Thyroid gland (tissue), 4 donors: ENCODE results near the gene SH3BGRL3. TPM values are rescaled to one million over a fixed set of nuclear protein-coding genes. Genes with fewer than 3 reads are reported as not detected.
A peak's percentile ranks its signal among the peaks of the same experiment; 100 is the strongest.

ENCODE experiments used
- DNase-seq, 2 donors: peaks; one replicate each; pipeline ENCODE4 v3.0.0-alpha.2; 2019
- H3K27ac ChIP-seq, 3 donors: fragments of 200-600 bp; sonication (generic); 1 replicate in 2 of 3; 2 replicates in 1 of 3; pipeline ENCODE4 v1.5.1; 2016 to 2019; ENCODE audit warnings: mild to moderate bottlenecking in 1 of 3, moderate library complexity in 1 of 3
- H3K27me3 ChIP-seq: fragments of 200-600 bp; sonication (generic); one replicate; pipeline ENCODE4 v1.5.1; 2019
- H3K36me3 ChIP-seq, 2 donors: fragments of 200-600 bp; sonication (generic); one replicate each; pipeline ENCODE4 v1.5.1; 2016 to 2019
- H3K4me1 ChIP-seq, 2 donors: fragments of 200-600 bp; sonication (generic); one replicate each; pipeline ENCODE4 v1.5.1; 2017 to 2019
- H3K4me3 ChIP-seq, 3 donors: fragments of 200-600 bp; sonication (generic); replicated peaks in 1 of 3; 1 replicate in 2 of 3; 2 replicates in 1 of 3; pipeline ENCODE4 v1.5.1; 2016; ENCODE audit warnings: mild to moderate bottlenecking in 1 of 3
- H3K9me3 ChIP-seq: fragments of 200-600 bp; sonication (generic); one replicate; pipeline ENCODE4 v1.5.1; 2017
- POLR2A ChIP-seq, 2 donors: fragments of 450-650 bp; IDR thresholded peaks; one replicate each; pipeline ENCODE4 v1.6.1; 2017; ENCODE audit warnings: antibody characterized with exemption in 2 of 2, mild to moderate bottlenecking in 2 of 2, moderate library complexity in 1 of 2
- WGBS, 2 donors: methylation state at CpG; one replicate each; pipeline ENCODE4 v1.1.5; 2017; 5-methylcytosine and 5-hydroxymethylcytosine counted together
- intact Hi-C: fragments of 100-400 bp; cut with DNase I; formaldehyde crosslinking; loops from one replicate; pipeline ENCODE4 v1.15.1; 2023
- total RNA-seq, 4 donors: library from RNA; depleted of rRNA; stranded (reverse); fragments of >200 nt; gene quantifications; one replicate each; pipeline ENCODE4 v1.2.3, GENCODE V29; 2016
- TF ChIP-seq, protein P1 (sequence below), 6 experiments: fragments of 200-600 bp in 3 of 6; fragments of 450-650 bp in 3 of 6; sonication (generic) in 3 of 6; IDR thresholded peaks; one replicate each; pipeline ENCODE4 v1.5.1; 2016 to 2019; ENCODE audit warnings: antibody characterized with exemption in 6 of 6, mild to moderate bottlenecking in 2 of 6, inconsistent platforms in 1 of 6, moderate library complexity in 1 of 6

The SH3BGRL3 gene
- total RNA-seq, 4 donors from 2014 or later: 18.8 to 58.2 (median 37.4) TPM

- peak; percentile 22 to 40 for DNase-seq
- peak overlapping the region; percentile 77 to 78 (median 78) for H3K4me3 ChIP-seq
- TF ChIP-seq, protein P1, sequence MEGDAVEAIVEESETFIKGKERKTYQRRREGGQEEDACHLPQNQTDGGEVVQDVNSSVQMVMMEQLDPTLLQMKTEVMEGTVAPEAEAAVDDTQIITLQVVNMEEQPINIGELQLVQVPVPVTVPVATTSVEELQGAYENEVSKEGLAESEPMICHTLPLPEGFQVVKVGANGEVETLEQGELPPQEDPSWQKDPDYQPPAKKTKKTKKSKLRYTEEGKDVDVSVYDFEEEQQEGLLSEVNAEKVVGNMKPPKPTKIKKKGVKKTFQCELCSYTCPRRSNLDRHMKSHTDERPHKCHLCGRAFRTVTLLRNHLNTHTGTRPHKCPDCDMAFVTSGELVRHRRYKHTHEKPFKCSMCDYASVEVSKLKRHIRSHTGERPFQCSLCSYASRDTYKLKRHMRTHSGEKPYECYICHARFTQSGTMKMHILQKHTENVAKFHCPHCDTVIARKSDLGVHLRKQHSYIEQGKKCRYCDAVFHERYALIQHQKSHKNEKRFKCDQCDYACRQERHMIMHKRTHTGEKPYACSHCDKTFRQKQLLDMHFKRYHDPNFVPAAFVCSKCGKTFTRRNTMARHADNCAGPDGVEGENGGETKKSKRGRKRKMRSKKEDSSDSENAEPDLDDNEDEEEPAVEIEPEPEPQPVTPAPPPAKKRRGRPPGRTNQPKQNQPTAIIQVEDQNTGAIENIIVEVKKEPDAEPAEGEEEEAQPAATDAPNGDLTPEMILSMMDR (IDR thresholded peaks at IDR 0.05): no peak
- no peak for TF ChIP-seq POLR2A (IDR thresholded peaks at IDR 0.05)
- peaks cover 23 to 67% of the 10 kb centered on the region in 2 donors for H3K4me1 ChIP-seq
- H3K36me3 ChIP-seq: peaks cover 6 to 7% of the 10 kb centered on the region in 2 donors
- intact Hi-C loops: no loop called here
- no peaks in the 10 kb centered on the region for H3K27me3 ChIP-seq
- no peaks in the 10 kb centered on the region for H3K9me3 ChIP-seq
- WGBS, 2 donors: 21 to 30% methylated on average over 15 to 18 of the region's 20 CpGs
- peak overlapping the region; percentile 85 to 96 (median 89) for H3K27ac ChIP-seq
These were observed 602 bp downstream of the SH3BGRL3 start for GRCh38 chr1:26280333-26281042.

- H3K9me3 ChIP-seq: no peaks in the 10 kb centered on the region
- peaks cover 23 to 59% of the 10 kb centered on the region in 2 donors for H3K4me1 ChIP-seq
- no peak overlapping the region for H3K27ac ChIP-seq
- H3K27me3 ChIP-seq: no peaks in the 10 kb centered on the region
- H3K36me3 ChIP-seq: peaks cover 6 to 7% of the 10 kb centered on the region in 2 donors
- intact Hi-C loops: no loop called here
- TF ChIP-seq, protein P1 (IDR thresholded peaks at IDR 0.05): no peak
- no peak for TF ChIP-seq POLR2A (IDR thresholded peaks at IDR 0.05)
- H3K4me3 ChIP-seq: no peak overlapping the region
- no peak for DNase-seq
- 94 to 100% methylated on average over 5 of the region's 5 CpGs for WGBS, 2 donors
These were observed 1.4 kb downstream of the SH3BGRL3 start for GRCh38 chr1:26281091-26281958.

DNA sequence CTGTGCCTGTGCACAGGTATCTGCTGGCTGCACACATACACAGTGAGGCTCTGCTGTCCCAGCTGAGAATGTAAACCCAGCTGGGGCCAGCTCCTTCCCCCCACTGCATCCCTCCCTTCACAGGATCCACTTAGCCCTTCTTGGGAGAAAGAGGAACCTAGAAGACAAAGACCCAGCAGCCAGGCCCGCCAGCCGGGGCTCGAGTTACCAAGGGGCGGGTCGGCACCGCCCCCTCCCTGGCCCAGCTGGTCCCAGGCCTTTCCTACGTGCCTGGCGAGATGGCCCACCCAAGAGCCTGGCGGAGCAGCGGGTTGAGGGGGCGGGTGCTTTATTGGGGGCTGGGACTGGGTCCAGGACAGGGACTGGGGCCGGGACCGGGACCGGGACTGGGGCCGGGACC, 2.1 kb downstream of the SH3BGRL3 start:
- H3K4me3 ChIP-seq: no peak overlapping the region
- H3K36me3 ChIP-seq: peaks cover 6% of the 10 kb centered on the region in 2 donors
- no peak overlapping the region for H3K27ac ChIP-seq
- H3K4me1 ChIP-seq: peaks cover 23 to 52% of the 10 kb centered on the region in 2 donors
- H3K27me3 ChIP-seq: no peaks in the 10 kb centered on the region
- intact Hi-C loops: no loop called here
- no peak for DNase-seq
- no peaks in the 10 kb centered on the region for H3K9me3 ChIP-seq
- TF ChIP-seq POLR2A (IDR thresholded peaks at IDR 0.05): no peak
- TF ChIP-seq, protein P1 (IDR thresholded peaks at IDR 0.05): no peak
- 60 to 69% methylated on average over 1 to 7 of the region's 15 CpGs for WGBS, 2 donors

DNA sequence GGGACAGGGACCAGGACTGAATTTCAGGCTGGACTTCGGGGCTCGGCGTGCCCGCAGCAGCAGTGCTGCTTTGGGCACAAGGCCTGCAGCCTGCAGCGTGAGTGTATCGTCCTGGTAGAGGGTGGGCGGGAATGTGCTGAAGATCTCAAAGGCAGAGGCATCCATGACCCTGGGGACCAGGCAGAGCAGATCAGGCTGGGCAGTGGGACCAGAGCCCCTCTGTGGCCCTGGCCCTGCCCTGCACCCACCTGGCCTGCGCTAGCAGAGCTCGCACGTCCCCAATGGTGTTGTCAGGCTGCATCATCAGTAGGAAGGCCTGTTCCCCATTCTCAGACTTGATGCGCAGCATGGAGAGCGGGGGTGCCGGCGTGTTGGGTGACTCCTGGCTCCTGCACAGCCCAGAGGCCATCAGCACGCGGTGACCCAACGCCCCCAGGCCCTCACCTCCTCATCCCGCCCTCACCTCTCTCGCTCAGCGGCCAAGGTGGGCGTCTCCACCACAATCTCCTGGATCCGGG, 2.6 kb downstream of the SH3BGRL3 start:
- WGBS, 2 donors: 89 to 96% methylated on average over 17 to 19 of the region's 22 CpGs
- Histone ChIP-seq H3K4me1 (peaks cover 23 to 50% of the 10 kb centered on the region in 2 donors), H3K4me3 (no peak overlapping the region), H3K9me3 (no peaks in the 10 kb centered on the region), H3K27me3 (no peaks in the 10 kb centered on the region), H3K27ac (no peak overlapping the region), H3K36me3 (peaks cover 1 to 3% of the 10 kb centered on the region in 2 donors)
- intact Hi-C loops: no loop called here
- TF ChIP-seq, protein P1 (IDR thresholded peaks at IDR 0.05): no peak
- TF ChIP-seq POLR2A (IDR thresholded peaks at IDR 0.05): no peak
- no peak for DNase-seq
